Cardiac fibroblast (primary cell): ENCODE results near the gene CENPV.

Experiments
- DNase-seq, 2 donors: peaks; one replicate each; pipeline versions ENCODE4 v3.0.0 to v3.0.0-alpha.2; 2010; ENCODE audit warnings: low read depth in 2 of 2
- H3K4me3 ChIP-seq, 2 donors: replicated peaks in 1 of 2; 1 replicate in 1 of 2; 2 replicates in 1 of 2; pipeline ENCODE4 v1.5.1; 2011; ENCODE audit warnings: low read depth in 2 of 2, low read length in 2 of 2, mild to moderate bottlenecking in 2 of 2, moderate library complexity in 1 of 2
- CTCF ChIP-seq: IDR thresholded peaks from one replicate; pipeline ENCODE4 v1.5.1; 2011; ENCODE audit warnings: low read depth, mild to moderate bottlenecking, low read length, inconsistent platforms

The CENPV gene

GRCh38 chr17:16377941-16378341 is 24.7 kb upstream of the CENPV start:
- DNase-seq, result peak; percentile 74 to 88
- H3K4me3 ChIP-seq, result no peak overlapping the region
- no peak for TF ChIP-seq CTCF

GRCh38 chr17:16374146-16374938 is 21.1 kb upstream of the CENPV start:
- H3K4me3 ChIP-seq, result no peak overlapping the region
- TF ChIP-seq CTCF, result no peak
- DNase-seq, result peak; percentile 90 to 93

- DNase-seq, result peak; percentile 49 to 86
- TF ChIP-seq CTCF, result no peak
Observed at GRCh38 chr17:16371742-16372141, 18.5 kb upstream of the CENPV start.

GRCh38 chr17:16364625-16365024 is 11.4 kb upstream of the CENPV start:
- H3K4me3 ChIP-seq, result no peak overlapping the region
- no peak for DNase-seq
- TF ChIP-seq CTCF, result no peak

More at GRCh38 chr17:16371742-16372141, 18.5 kb upstream of the CENPV start:
- no peak overlapping the region for H3K4me3 ChIP-seq

GRCh38 chr17:16363749-16364536 is 10.7 kb upstream of the CENPV start:
- H3K4me3 ChIP-seq, result no peak overlapping the region
- peak; percentile 83 to 84 for DNase-seq
- peak; percentile 94 for TF ChIP-seq CTCF

GRCh38 chr17:16361874-16362273 is 8.6 kb upstream of the CENPV start:
- no peak overlapping the region for H3K4me3 ChIP-seq
- DNase-seq, result no peak
- no peak for TF ChIP-seq CTCF
